IPS-20b (cell line): ENCODE measurements around the gene NLRP3.
"Not testable (repeated sequence)": the region's sequence is repeated elsewhere in the genome, so short reads cannot be mapped to it uniquely, and the experiment has no call there.

Experiments used
- H3K27ac ChIP-seq: one replicate; pipeline ENCODE4 v1.5.1; 2013; ENCODE audit warnings: low read length
- H3K27me3 ChIP-seq: 2 replicates; pipeline ENCODE4 v1.6.1; 2013; ENCODE audit warnings: mild to moderate bottlenecking, low read length, inconsistent platforms; ENCODE audit not compliant: insufficient read depth
- H3K36me3 ChIP-seq: 2 replicates; pipeline ENCODE4 v1.6.1; 2013; ENCODE audit warnings: low read depth, mild to moderate bottlenecking, inconsistent platforms, low read length, moderate library complexity; ENCODE audit not compliant: insufficient read depth
- H3K4me1 ChIP-seq: 2 replicates; pipeline ENCODE4 v1.6.1; 2013; ENCODE audit warnings: mild to moderate bottlenecking, control low read depth, inconsistent platforms, low read length, moderate library complexity; ENCODE audit not compliant: insufficient read depth
- H3K4me3 ChIP-seq: 2 replicates; pipeline ENCODE4 v1.5.1; 2013; ENCODE audit warnings: mild to moderate bottlenecking, low read length, inconsistent platforms
- H3K9ac ChIP-seq: 2 replicates; pipeline ENCODE4 v1.6.1; 2013; ENCODE audit warnings: low read depth, mild to moderate bottlenecking, inconsistent platforms, low read length, moderate library complexity
- H3K9me3 ChIP-seq: 2 replicates; pipeline ENCODE4 v1.6.1; 2013; ENCODE audit warnings: mild to moderate bottlenecking, low read depth, low read length, inconsistent platforms; ENCODE audit not compliant: insufficient read depth

NLRP3 gene

GRCh38 chr1:247456914-247457639 is 41.1 kb downstream of the NLRP3 start:
- no peak overlapping the region for H3K4me3 ChIP-seq
- no peak overlapping the region for H3K9ac ChIP-seq
- H3K9me3 ChIP-seq, result no peaks in the 10 kb centered on the region
- no peaks in the 10 kb centered on the region for H3K36me3 ChIP-seq
- no peak overlapping the region for H3K27ac ChIP-seq
- no peaks in the 10 kb centered on the region for H3K4me1 ChIP-seq
- no peaks in the 10 kb centered on the region for H3K27me3 ChIP-seq

GRCh38 chr1:247459507-247459906 is 43.5 kb downstream of the NLRP3 start:
- Histone ChIP-seq H3K4me1 (no peaks in the 10 kb centered on the region), H3K9ac (no peak overlapping the region), H3K27me3 (no peaks in the 10 kb centered on the region)

GRCh38 chr1:247465796-247466195 is 49.8 kb downstream of the NLRP3 start:
- H3K27ac ChIP-seq, result no peak overlapping the region
- H3K9ac ChIP-seq, result no peak overlapping the region
- no peaks in the 10 kb centered on the region for H3K4me1 ChIP-seq
- H3K27me3 ChIP-seq, result no peaks in the 10 kb centered on the region
- H3K9me3 ChIP-seq, result no peaks in the 10 kb centered on the region
- no peak overlapping the region for H3K4me3 ChIP-seq
- H3K36me3 ChIP-seq, result no peaks in the 10 kb centered on the region

More at GRCh38 chr1:247459507-247459906, 43.5 kb downstream of the NLRP3 start:
- Histone ChIP-seq H3K4me3 (no peak overlapping the region), H3K27ac (no peak overlapping the region), H3K9me3 (no peaks in the 10 kb centered on the region), H3K36me3 (no peaks in the 10 kb centered on the region)

DNA sequence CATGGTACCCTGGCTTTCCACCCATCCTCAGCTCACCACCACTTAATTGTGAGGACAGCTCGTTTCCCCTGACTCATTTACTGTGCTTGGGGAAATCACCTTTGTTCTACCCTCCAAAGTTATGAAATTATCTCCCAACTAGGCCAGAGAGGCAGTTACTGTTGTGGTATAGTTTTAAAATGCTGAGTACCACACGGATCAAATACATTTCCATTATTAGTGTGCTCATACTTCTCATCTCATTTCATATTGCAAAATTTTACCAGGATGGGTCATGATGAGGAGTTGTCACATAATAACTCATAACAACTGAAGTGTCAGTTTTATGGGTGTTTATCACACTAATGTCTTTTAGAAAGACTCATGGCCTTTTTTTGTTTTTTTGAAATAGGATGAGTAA is 51.2 kb downstream of the NLRP3 start:
- Histone ChIP-seq H3K27me3 (no peaks in the 10 kb centered on the region), H3K9ac (no peak overlapping the region), H3K36me3 (no peaks in the 10 kb centered on the region), H3K4me3 (no peak overlapping the region), H3K4me1 (no peaks in the 10 kb centered on the region), H3K9me3 (no peaks in the 10 kb centered on the region), H3K27ac (no peak overlapping the region)

DNA sequence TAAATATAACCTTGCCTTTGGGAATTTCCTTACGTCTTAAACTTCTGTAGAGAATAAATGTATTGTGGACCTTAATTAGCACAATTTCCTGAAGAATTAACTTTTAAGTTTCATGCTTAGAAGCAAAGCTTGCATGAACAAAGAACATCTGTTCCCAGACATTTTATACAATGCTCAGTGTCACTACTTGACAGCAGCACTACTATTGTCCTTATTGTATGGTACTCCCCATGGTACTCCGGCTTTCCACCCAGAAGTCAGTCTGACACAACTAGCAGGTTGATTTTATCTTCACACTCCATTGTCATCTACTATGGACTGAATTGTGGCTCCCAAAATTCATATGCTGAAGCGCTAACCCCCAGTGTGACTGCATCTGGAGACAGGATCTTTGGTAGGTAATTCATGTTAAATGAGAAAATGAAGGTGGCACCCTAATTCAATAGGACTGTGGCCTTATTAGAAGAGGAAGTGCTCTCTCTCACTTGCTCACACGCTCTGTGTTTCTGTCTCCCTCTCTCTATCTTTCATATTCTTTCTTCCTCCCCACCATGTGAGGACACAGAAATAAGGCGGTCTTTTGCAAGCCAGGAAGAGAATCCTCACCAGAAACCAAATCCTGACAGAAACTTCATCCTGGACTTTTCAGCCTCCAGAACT is 52.6 kb downstream of the NLRP3 start:
- H3K27me3 ChIP-seq, result no peaks in the 10 kb centered on the region
- H3K4me3 ChIP-seq, result no peak overlapping the region
- H3K36me3 ChIP-seq, result no peaks in the 10 kb centered on the region
- H3K27ac ChIP-seq, result no peak overlapping the region
- H3K4me1 ChIP-seq, result peaks cover 8% of the 10 kb centered on the region; the same call in 1 of the 2 replicates
- H3K9ac ChIP-seq, result no peak overlapping the region
- H3K9me3 ChIP-seq, result no peaks in the 10 kb centered on the region

DNA sequence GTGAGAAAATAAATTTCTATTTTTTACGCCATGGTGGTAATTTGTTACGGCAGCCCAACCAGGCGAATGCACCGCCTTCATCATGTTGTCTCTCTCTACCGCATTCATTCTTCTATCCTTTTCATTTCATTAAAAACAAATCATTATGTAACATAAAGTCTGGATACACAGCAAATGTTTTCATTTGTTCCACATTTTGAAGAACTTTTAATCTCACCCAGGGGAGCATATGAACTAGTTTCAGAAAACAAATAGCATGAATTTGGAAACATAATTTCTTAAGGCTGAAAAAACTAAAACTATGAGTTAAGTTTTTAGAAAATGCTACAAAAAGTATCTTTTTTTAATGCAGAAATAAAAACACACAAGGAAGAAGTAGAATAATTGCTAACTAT is 53.2 kb downstream of the NLRP3 start:
- H3K27me3 ChIP-seq, result no peaks in the 10 kb centered on the region
- H3K36me3 ChIP-seq, result no peaks in the 10 kb centered on the region
- H3K4me1 ChIP-seq, result peaks cover 10% of the 10 kb centered on the region; the same call in 1 of the 2 replicates
- no peak overlapping the region for H3K4me3 ChIP-seq
- H3K9me3 ChIP-seq, result no peaks in the 10 kb centered on the region
- H3K27ac ChIP-seq, result no peak overlapping the region
- no peak overlapping the region for H3K9ac ChIP-seq

GRCh38 chr1:247470942-247471429 is 55.0 kb downstream of the NLRP3 start:
- H3K9me3 ChIP-seq, H3K9ac ChIP-seq: not testable (repeated sequence)

GRCh38 chr1:247471445-247472016 is 55.6 kb downstream of the NLRP3 start:
- H3K27me3 ChIP-seq, result no peaks in the 10 kb centered on the region
- H3K9me3 ChIP-seq, result peaks cover 8% of the 10 kb centered on the region
- no peak overlapping the region for H3K27ac ChIP-seq
- no peak overlapping the region for H3K4me3 ChIP-seq
- peaks cover 12% of the 10 kb centered on the region; the same call in 1 of the 2 replicates for H3K4me1 ChIP-seq
- H3K9ac ChIP-seq, result no peak overlapping the region
- H3K36me3 ChIP-seq, result no peaks in the 10 kb centered on the region

More at GRCh38 chr1:247470942-247471429, 55.0 kb downstream of the NLRP3 start:
- H3K4me1 ChIP-seq, result peaks cover 12% of the 10 kb centered on the region; the same call in 1 of the 2 replicates
- H3K36me3 ChIP-seq, H3K27ac ChIP-seq, H3K27me3 ChIP-seq, H3K4me3 ChIP-seq: not testable (repeated sequence)

DNA sequence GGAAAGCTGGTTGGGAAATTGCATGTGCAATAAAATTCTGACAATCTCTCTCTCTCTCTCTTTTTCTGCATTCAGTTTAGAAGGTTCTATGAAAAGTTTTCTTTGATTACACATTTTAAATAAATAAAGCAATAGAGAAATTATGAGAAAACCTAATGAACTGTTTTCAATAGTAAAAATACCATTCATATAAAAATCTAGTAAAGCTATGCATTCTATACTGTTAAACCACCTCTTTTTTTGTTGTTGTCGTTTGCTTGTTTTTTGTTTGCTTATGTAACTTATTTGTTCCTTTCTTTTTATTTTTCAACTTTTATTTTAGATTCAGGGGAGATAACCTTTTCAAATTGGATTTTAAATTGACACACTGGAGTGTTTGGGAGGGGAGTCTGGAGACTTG is 56.1 kb downstream of the NLRP3 start:
- peaks cover 12% of the 10 kb centered on the region; the same call in 1 of the 2 replicates for H3K4me1 ChIP-seq
- H3K27ac ChIP-seq, result no peak overlapping the region
- no peaks in the 10 kb centered on the region for H3K27me3 ChIP-seq
- H3K4me3 ChIP-seq, result no peak overlapping the region
- H3K9me3 ChIP-seq, result peaks cover 8% of the 10 kb centered on the region
- no peak overlapping the region for H3K9ac ChIP-seq
- H3K36me3 ChIP-seq, result no peaks in the 10 kb centered on the region

- H3K27me3 ChIP-seq, result no peaks in the 10 kb centered on the region
- H3K9me3 ChIP-seq, result peaks cover 8% of the 10 kb centered on the region
- peaks cover 12% of the 10 kb centered on the region; the same call in 1 of the 2 replicates for H3K4me1 ChIP-seq
- H3K36me3 ChIP-seq, result no peaks in the 10 kb centered on the region
- H3K9ac ChIP-seq, result no peak overlapping the region
- no peak overlapping the region for H3K27ac ChIP-seq
- no peak overlapping the region for H3K4me3 ChIP-seq
These were observed 58.4 kb downstream of the NLRP3 start for GRCh38 chr1:247474367-247474766.

GRCh38 chr1:247475793-247476192 is 59.8 kb downstream of the NLRP3 start:
- H3K27ac ChIP-seq, result no peak overlapping the region
- H3K9ac ChIP-seq, result no peak overlapping the region
- peaks cover 8% of the 10 kb centered on the region for H3K9me3 ChIP-seq
- no peaks in the 10 kb centered on the region for H3K27me3 ChIP-seq
- peaks cover 12% of the 10 kb centered on the region; the same call in 1 of the 2 replicates for H3K4me1 ChIP-seq
- no peak overlapping the region for H3K4me3 ChIP-seq
- no peaks in the 10 kb centered on the region for H3K36me3 ChIP-seq
